Transverse colon (tissue), 4 donors: ENCODE results near the gene ZCCHC7.

Experiments
- CTCF ChIP-seq, 5 experiments: fragments of 200-600 bp in 3 of 5; fragments of 450-650 bp in 2 of 5; sonication (generic) in 3 of 5; IDR thresholded peaks; 1 replicate in 2 of 5; 2 replicates in 3 of 5; pipeline ENCODE4 v1.5.1; 2016 to 2017; ENCODE audit warnings: antibody characterized with exemption in 5 of 5, inconsistent platforms in 3 of 5, mild to moderate bottlenecking in 2 of 5, moderate library complexity in 1 of 5
- EP300 ChIP-seq: sonication (generic); formaldehyde crosslinking; IDR thresholded peaks from one replicate; pipeline ENCODE4 v1.6.1; 2017; ENCODE audit warnings: antibody characterized with exemption, low read depth
- POLR2A ChIP-seq: fragments of 450-650 bp; IDR thresholded peaks from one replicate; pipeline ENCODE4 v1.6.1; 2016; ENCODE audit warnings: antibody characterized with exemption, mild to moderate bottlenecking, moderate library complexity
- POLR2AphosphoS5 ChIP-seq, 3 donors: sonication (generic); formaldehyde crosslinking; IDR thresholded peaks; one replicate each; pipeline ENCODE4 v1.6.1; 2016; ENCODE audit warnings: antibody characterized with exemption in 3 of 3

- TF ChIP-seq CTCF (IDR thresholded peaks at IDR 0.05): no peak
- no peak for TF ChIP-seq POLR2A
- TF ChIP-seq POLR2AphosphoS5 (IDR thresholded peaks at IDR 0.05): no peak
- no peak for TF ChIP-seq EP300
These were observed 121.7 kb downstream of the ZCCHC7 start for GRCh38 chr9:37242089-37242488.
